HCEC 1CT (cell line): ENCODE measurements around the gene DMRTC1.
"Not testable (repeated sequence)": the region's sequence is repeated elsewhere in the genome, so short reads cannot be mapped to it uniquely, and the experiment has no call there.

ENCODE experiments used
- DNase-seq: peaks from one replicate; pipeline ENCODE4 v3.0.0-alpha.2; 2017

Gene DMRTC1, protein sequence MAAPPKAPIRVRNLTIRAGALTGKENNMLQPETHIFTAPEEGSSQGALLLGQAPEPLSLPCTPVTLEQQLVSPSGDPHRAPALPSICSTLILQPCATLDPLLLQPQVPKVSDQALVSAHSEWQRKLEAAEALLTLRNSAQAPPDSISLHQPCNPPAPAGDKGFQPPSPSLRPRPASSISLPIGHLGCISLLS

DNA sequence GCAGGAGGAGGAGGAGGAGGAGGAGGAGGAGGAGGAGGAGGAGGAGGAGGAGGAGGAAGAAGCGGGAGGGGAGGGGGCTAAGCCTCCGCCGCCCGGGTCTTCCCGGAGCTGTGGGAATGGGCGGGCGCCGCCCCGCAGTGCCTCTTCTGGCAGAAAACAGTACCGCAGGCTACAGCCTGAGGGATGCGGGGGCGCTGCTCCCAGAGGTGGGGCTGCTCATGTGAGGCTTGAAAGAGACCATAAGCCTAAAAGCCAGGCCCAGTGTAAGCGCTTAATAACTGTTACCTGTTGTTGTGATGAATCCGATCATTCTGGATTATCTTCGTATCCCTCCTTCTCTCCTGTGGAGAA lies at the start of gene DMRTC1:
Gene DMRTC1, minus strand, starts transcription at position 19 of the 351 bp plus-strand sequence. CDS start 68,143 bp downstream, outside the sequence.
- not testable (repeated sequence) for DNase-seq

DNA sequence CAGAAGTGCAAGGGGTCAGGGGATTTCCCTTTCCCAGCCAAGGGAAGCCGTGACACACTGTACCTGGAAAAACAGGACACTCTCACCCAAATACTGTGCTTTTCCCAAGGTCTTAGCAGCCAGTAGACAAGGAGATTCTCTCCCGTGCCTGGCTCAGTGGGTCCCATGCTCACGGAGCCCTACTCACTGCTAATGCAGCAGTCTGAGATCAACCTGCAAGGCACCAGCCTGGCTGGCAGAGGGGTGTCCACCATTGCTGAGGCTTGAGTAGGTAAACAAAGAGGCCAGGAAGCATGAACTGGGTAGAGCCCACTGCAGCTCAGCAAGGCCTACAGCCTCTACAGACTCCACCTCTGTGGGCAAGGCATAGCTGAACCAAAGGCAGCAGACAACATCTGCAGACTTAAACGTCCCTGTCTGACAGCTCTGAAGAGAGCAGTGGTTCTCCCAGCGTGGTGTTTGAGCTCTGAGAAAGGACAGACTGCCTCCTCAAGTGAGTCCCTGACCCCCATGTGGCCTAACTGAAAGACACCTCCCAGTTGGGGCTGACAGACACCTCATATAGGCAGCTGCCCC lies 37.3 kb upstream of the DMRTC1 start:
- not testable (repeated sequence) for DNase-seq

DNA sequence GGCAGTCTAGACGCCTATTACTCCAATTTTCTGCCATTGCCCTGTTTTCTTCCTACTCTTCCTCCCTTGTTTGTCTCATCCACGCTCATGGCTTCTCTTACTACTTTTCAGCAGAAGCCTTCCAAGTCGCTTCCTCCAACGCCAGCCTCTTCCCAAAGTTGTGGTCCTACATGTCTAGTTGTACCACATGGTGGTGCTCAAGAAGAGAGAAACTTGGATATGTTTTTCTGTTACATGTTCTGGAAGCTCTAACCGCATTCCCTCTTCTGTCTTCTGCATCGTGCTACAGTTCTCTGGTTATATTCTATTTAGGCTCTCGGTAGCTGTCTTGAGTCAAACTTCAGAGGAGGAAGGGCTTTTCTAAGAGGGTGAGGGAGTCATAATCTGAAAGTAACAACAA lies 31.2 kb upstream of the DMRTC1 start:
- DNase-seq, result not testable (repeated sequence)

DNA sequence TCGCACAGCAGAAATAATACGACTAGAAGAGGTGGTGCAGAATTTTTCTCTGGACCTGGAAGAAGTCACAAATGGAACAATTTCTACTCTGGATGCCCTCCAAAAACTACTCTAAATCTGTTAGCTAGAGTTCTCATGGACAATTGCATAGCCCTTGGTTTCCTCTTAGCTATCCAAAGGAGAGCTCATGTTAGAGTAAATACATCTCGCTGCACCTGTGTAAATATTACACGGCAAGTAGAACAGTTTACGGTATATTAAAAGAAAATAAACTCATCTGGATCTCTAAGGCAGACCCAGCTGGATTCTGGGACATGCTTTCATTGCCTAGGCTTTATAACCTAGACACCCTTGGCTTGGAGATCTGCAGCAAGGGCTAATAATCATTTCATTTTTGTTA lies 28.2 kb upstream of the DMRTC1 start:
- not testable (repeated sequence) for DNase-seq

DNA sequence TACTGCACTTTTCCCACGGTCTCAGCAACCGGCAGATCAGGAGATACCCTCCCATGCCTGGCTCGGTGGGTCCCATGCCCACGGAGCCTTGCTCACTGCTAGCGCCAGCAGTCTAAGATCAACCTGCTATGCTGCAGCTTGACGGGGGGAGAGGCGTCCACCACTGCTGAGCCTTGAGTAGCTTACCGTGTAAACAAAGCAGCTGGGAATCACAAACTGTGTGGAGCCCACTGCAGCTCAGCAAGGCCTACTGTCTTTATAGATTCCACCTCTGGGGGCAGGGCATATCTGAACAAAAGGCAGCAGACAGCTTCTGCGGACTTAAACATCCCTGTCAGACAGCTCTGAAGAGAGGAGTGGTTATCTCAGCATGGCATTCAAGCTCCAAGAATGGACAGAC lies 16.3 kb upstream of the DMRTC1 start:
- not testable (repeated sequence) for DNase-seq

DNA sequence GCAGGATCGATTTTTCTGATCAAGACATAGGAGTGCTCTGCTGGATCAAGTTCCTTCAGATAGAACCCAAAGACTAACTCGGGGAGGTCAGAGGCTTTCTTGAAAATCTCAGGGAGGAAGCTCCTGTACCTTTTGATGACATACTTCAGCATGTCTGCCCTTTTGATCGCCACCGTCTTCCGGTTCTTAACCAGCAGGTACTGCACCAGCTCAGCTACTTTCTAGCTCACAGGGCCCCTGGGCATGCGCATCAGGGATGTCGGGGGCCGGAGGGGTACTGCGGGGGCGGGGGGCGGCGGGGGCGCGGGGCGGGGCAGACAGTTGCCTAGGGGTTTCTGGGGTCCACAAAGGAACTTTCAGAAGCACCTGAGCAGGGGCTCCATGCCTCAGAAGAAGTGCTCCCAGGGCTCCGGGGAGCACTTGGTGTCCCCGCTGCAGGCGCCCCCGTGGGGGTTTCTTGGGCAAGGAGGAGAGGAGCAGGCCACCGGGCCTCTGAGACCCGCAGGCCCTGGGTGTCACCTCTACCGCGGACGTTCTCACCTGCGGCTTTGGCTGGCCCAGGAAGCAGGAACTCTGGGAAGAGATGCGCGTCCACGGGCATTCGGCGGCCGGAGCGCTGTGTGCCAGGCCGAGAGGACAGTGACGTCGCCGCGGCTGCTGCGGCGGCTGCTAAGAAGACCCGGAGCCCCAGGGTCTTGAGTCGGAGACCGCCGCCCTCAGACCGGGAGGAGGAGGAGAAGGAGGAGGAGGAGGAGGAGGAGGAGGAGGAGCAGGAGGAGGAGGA lies 410 bp downstream of the DMRTC1 start:
- not testable (repeated sequence) for DNase-seq

DNA sequence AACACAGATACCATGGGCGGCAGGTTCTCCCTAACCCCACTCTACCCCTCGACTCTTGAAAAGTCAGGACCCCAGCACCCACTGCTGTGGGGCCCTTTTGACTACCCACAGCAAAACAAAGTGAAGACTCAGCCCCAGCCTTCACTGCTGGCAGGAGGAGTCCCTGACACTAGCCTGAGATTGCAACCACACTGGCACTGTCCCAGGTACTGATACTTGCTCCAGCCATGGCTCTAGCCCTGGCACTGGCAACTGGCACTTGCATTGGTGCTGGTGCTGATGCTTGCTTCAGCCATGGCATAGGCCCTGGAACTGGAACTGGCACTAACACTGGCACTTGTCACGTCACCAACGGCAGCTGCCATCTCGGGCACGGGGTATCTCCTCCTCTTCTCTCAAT lies 1.4 kb downstream of the DMRTC1 start:
- not testable (repeated sequence) for DNase-seq

DNA sequence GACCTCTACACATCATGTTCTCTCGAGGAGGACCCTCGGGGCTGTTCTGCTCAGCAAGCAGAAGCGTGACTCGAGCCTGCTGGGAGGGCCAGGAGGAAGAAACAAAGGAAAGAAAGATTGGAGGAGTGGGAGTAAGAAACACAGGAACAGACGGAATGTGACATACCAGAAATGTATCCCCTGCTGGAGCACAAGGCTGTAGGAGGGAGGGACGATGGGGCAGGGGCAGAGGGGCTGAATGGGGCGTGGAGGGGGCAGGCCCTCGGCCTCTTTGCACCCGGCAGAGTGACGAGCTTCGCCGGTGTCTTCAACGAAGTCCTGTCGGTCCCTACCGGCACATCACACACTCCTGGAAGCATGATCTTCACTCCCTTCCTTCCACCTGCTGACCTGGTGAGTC lies 5.7 kb downstream of the DMRTC1 start, which contains the start of gene FAM236A:
Gene FAM236A, plus strand, starts transcription at position 301 of the 400 bp plus-strand sequence. Its CDS starts 57 bp downstream, at position 358.
- DNase-seq, result not testable (repeated sequence)

DNA sequence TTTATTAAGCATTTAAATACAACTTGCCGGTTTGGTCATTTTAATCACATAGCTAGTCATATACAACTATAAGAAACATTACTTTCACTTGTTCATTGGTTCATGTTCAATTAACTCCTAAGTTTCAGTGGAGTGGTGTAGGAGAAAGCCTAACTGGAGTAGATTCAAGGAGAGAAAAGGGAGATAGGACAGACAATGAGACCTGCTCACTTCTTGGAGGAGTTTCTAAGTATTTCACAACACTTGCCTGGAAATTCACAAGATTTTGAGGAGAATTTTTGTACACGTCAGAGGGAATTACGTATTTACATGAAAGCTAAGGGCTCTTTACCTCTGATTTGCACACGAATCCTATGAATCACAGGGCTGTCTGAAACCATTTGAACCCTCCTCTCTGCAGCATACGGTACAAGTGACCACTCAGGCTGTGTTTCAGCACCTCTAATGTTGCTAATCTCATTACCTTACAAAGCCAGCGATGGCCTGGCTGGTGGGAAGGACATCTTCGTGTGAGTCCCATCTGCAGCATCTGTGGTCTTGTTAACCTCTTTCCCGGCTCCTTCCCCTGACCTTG lies 6.7 kb downstream of the DMRTC1 start:
- DNase-seq, result not testable (repeated sequence)

DNA sequence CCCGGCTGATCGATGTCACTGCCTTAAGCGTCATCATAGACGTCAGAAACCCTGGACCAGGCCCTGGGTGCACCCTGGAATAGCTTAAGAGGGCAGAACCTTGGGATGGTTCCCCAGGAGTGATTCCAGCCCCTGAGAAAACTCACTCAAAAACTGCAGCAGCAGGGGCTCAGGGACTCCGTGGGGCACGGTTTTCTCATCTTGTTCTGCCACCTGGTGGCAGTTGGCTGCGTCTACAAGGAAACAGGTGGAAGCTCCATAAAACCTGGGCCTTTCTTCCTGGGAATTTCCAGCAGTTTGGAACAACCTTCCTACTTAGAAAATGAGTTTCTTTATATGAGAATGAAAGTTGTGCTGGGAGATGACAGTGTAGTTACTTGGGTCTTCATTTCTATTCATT lies 7.2 kb downstream of the DMRTC1 start:
- DNase-seq, result not testable (repeated sequence)

DNA sequence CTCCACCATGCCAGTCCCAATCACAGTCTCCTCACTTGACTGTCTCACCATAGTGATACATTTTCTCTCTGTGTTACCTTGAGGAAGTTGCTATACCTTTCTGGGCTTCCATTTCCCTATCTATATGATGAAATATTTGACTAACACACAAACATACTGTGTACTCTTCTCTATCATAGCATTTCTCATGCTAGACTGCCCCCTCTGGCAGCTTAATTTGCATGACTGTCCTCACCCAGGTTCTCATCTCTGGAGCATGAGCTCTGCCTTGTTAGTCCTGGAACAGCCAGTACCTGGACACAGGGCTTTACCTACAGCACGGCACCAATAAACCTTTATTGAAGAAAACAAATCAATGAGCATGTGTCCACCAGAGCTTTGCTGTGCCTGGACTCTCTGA lies 11.4 kb downstream of the DMRTC1 start:
- not testable (repeated sequence) for DNase-seq

DNA sequence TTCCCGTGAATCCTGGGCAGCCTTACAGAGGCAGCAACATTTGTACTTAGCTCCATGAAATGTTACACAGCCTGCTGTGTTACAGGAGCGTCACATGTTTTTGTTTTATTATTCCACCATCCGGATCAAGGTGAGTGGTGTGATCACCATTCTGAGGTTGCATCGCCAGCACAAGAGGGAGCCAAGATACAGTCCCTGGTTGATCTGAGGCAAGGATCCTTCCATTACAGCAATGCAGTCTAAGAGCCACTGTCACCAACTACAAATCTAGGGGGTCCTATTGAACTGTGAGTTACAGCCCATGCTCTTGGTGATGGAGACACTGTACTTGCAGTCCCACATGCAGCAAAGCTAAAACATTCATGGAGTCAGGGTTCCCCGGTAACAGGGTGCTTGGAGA lies 27.5 kb downstream of the DMRTC1 start:
- DNase-seq, result not testable (repeated sequence)

DNA sequence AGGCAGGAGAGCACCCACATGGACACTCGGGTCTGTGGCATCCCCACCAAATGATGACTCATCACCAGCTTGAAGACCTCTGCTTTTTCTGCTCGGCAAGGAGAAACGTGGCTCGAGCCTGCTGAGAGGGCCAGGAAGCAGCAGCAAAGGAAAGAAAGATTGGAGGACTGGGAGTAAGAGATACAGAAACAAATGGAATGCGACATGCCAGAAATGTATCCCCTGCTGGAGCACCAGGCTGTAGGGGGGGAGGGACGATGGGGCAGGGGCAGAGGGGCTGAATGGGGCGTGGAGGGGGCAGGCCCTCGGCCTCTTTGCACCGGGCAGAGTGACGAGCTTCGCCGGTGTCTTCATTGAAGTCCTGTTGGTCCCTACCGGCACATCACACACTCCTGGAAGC lies 31.3 kb downstream of the DMRTC1 start, which contains the start of gene FAM236C:
Gene FAM236C, plus strand, starts transcription at position 301 of the 400 bp plus-strand sequence. CDS start 100 bp downstream, outside the sequence.
- DNase-seq, result not testable (repeated sequence)

DNA sequence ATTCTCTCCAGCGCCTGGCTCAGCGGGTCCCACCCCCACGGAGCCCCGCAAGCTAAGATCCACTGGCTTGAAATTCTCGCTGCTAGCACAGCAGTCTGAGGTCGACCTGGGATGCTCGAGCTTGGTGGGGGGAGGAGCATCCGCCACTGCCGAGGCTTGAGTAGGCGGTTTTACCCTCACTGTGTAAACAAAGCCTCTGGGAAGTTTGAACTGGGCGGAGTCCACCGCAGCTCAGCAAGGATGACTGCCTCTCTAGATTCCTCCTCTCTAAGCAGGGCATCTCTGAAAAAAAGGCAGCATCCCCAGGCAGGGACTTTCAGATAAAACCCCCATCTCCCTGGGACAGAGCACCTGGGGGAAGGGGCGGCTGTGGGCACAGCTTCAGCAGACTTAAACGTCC lies 53.9 kb downstream of the DMRTC1 start:
- not testable (repeated sequence) for DNase-seq

DNA sequence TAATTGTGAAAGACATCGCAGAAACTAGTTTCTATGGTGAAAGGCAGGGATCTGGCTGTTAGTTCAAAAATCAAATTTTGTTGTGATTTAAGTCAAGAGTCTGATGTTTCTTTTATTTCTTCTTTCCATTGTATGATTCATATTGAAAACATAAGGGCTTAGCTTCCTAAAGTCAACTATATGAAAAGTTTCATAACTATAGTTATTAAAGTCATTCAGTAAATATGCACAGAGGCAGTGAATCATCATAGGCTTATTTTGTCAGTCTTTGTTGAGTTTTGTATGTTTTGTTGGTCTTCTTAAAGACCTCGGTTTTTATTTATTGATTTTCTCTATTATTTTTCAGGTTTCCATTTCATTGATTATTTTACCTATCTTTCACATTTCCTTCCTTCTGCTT lies 60.7 kb downstream of the DMRTC1 start:
- DNase-seq, result not testable (repeated sequence)

DNA sequence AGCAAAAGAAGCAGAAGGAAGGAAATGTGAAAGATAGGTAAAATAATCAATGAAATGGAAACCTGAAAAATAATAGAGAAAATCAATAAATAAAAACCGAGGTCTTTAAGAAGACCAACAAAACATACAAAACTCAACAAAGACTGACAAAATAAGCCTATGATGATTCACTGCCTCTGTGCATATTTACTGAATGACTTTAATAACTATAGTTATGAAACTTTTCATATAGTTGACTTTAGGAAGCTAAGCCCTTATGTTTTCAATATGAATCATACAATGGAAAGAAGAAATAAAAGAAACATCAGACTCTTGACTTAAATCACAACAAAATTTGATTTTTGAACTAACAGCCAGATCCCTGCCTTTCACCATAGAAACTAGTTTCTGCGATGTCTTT lies 106.1 kb downstream of the DMRTC1 start:
- not testable (repeated sequence) for DNase-seq

DNA sequence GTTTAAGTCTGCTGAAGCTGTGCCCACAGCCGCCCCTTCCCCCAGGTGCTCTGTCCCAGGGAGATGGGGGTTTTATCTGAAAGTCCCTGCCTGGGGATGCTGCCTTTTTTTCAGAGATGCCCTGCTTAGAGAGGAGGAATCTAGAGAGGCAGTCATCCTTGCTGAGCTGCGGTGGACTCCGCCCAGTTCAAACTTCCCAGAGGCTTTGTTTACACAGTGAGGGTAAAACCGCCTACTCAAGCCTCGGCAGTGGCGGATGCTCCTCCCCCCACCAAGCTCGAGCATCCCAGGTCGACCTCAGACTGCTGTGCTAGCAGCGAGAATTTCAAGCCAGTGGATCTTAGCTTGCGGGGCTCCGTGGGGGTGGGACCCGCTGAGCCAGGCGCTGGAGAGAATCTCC lies 112.9 kb downstream of the DMRTC1 start:
- DNase-seq, result not testable (repeated sequence)
